HepG2 (cell line): ENCODE measurements around the gene VAV2. TPM values are rescaled to one million over a fixed set of nuclear protein-coding genes. Genes with fewer than 3 reads are reported as not detected.
A peak's percentile ranks its signal among the peaks of the same experiment; 100 is the strongest.

Source experiments
- CSRNP2 ChIP-seq: sonication (generic); formaldehyde crosslinking; conservative IDR thresholded peaks from 2 replicates; pipeline ENCODE4 v1.8.0; 2022; ENCODE audit warnings: low read depth, missing genetic modification reagents
- ISX ChIP-seq: sonication (generic); formaldehyde crosslinking; conservative IDR thresholded peaks from 2 replicates; pipeline ENCODE4 v1.5.0; 2020; ENCODE audit warnings: missing genetic modification reagents
- MXD4 ChIP-seq: IDR thresholded peaks from 2 replicates; pipeline ENCODE4 v1.6.1; 2016; ENCODE audit warnings: mild to moderate bottlenecking, missing biosample characterization, missing genetic modification reagents
- NFYC ChIP-seq: IDR thresholded peaks from 2 replicates; pipeline ENCODE4 v1.6.1; 2016; ENCODE audit warnings: missing genetic modification reagents, missing compliant biosample characterization
- PCBP1 ChIP-seq: fragments of 200-400 bp; formaldehyde crosslinking; IDR thresholded peaks from 2 replicates; pipeline ENCODE4 v1.6.1; 2017; ENCODE audit warnings: mild to moderate bottlenecking, low read depth, low read length, borderline replicate concordance
- PLSCR1 ChIP-seq: sonication (generic); formaldehyde crosslinking; IDR thresholded peaks from 2 replicates; pipeline ENCODE4 v1.5.0; 2020; ENCODE audit warnings: missing genetic modification reagents, mild to moderate bottlenecking, borderline replicate concordance
- SAP130 ChIP-seq: IDR thresholded peaks from 2 replicates; pipeline ENCODE4 v1.6.1; 2016; ENCODE audit warnings: low read depth
- SP140L ChIP-seq: sonication (generic); formaldehyde crosslinking; IDR thresholded peaks from 2 replicates; pipeline ENCODE4 v1.4.0; 2020; ENCODE audit warnings: missing genetic modification reagents, borderline replicate concordance
- SRY ChIP-seq: sonication (generic); formaldehyde crosslinking; IDR thresholded peaks from 2 replicates; pipeline ENCODE4 v1.8.0; 2022; ENCODE audit warnings: mild to moderate bottlenecking, missing genetic modification reagents
- TCF12 ChIP-seq, 2 experiments: fragments of 450-650 bp in 1 of 2; sonication (generic) in 1 of 2; formaldehyde crosslinking in 1 of 2; IDR thresholded peaks; 2 replicates each; pipeline versions ENCODE4 v1.6.1 to v1.8.0; 2017 to 2022; ENCODE audit warnings: antibody characterized with exemption in 1 of 2, mild to moderate bottlenecking in 1 of 2, missing genetic modification reagents in 1 of 2, moderate library complexity in 1 of 2
- XRCC5 ChIP-seq: fragments of 200-400 bp; formaldehyde crosslinking; optimal IDR thresholded peaks from 2 replicates; pipeline ENCODE3; 2017; ENCODE audit warnings: mild to moderate bottlenecking, low read length
- ZBTB8A ChIP-seq: sonication (generic); formaldehyde crosslinking; IDR thresholded peaks from 2 replicates; pipeline ENCODE4 v1.4.0; 2020; ENCODE audit warnings: mild to moderate bottlenecking, low read depth, missing genetic modification reagents, borderline replicate concordance
- ZEB1 ChIP-seq: IDR thresholded peaks from 2 replicates; pipeline ENCODE4 v1.6.1; 2012; ENCODE audit warnings: mild to moderate bottlenecking, low read depth, inconsistent platforms; ENCODE audit not compliant: insufficient replicate concordance
- ZNF160 ChIP-seq: sonication (generic); formaldehyde crosslinking; IDR thresholded peaks from 2 replicates; pipeline ENCODE4 v1.8.0; 2022; ENCODE audit warnings: mild to moderate bottlenecking, inconsistent platforms, missing genetic modification reagents
- ZNF558 ChIP-seq: sonication (generic); formaldehyde crosslinking; IDR thresholded peaks from 2 replicates; pipeline ENCODE4 v1.9.0; 2022; ENCODE audit warnings: mild to moderate bottlenecking, missing genetic modification reagents, borderline replicate concordance
- ZNF607 ChIP-seq: sonication (generic); formaldehyde crosslinking; IDR thresholded peaks from 2 replicates; pipeline ENCODE4 v1.5.1; 2020; ENCODE audit warnings: missing genetic modification reagents, mild to moderate bottlenecking, borderline replicate concordance
- ZNF691 ChIP-seq: sonication (generic); formaldehyde crosslinking; IDR thresholded peaks from 2 replicates; pipeline ENCODE4 v1.4.0; 2020; ENCODE audit warnings: missing genetic modification reagents, low read depth, mild to moderate bottlenecking, borderline replicate concordance
- ZNF766 ChIP-seq: sonication (generic); formaldehyde crosslinking; IDR thresholded peaks from 2 replicates; pipeline ENCODE4 v1.5.0; 2020; ENCODE audit warnings: missing genetic modification reagents, borderline replicate concordance
- polyA plus RNA-seq, 8 experiments: library from polyadenylated mRNA; depleted of rRNA in 3 of 8; stranded (reverse) in 7 of 8; unstranded in 1 of 8; fragments of >200 nt; fragmentation: Illumina TruSeq in 4 of 8; extraction: Trizol in 4 of 8; gene quantifications; 2 replicates each; pipeline versions ENCODE4 v1.2.1 to v1.2.3, GENCODE V29; 2011 to 2016; ENCODE audit warnings: low read depth in 4 of 8, missing spikeins in 1 of 8, mixed read lengths in 1 of 8; ENCODE audit not compliant: insufficient read depth in 1 of 8
- total RNA-seq, 5 experiments: library from RNA; depleted of rRNA; stranded (reverse); fragments of >200 nt; fragmentation: Illumina TruSeq; extraction: Trizol; gene quantifications; 2 replicates each; pipeline ENCODE4 v1.2.3, GENCODE V29; 2016; ENCODE audit warnings: low read depth in 1 of 5
- TF ChIP-seq, protein P1 (sequence below): sonication (generic); formaldehyde crosslinking; IDR thresholded peaks from 2 replicates; pipeline ENCODE4 v1.5.0; 2020; ENCODE audit warnings: missing genetic modification reagents
- TF ChIP-seq, protein P2 (sequence below): sonication (generic); formaldehyde crosslinking; IDR thresholded peaks from 2 replicates; pipeline ENCODE4 v1.4.0; 2020; ENCODE audit warnings: missing genetic modification reagents

The VAV2 gene
- total and polyA plus RNA-seq, 2 of the 13 experiments (the other 11 are each of a cell fraction or from before 2014, with no cell fraction given), result 22.5 to 22.9 TPM

DNA sequence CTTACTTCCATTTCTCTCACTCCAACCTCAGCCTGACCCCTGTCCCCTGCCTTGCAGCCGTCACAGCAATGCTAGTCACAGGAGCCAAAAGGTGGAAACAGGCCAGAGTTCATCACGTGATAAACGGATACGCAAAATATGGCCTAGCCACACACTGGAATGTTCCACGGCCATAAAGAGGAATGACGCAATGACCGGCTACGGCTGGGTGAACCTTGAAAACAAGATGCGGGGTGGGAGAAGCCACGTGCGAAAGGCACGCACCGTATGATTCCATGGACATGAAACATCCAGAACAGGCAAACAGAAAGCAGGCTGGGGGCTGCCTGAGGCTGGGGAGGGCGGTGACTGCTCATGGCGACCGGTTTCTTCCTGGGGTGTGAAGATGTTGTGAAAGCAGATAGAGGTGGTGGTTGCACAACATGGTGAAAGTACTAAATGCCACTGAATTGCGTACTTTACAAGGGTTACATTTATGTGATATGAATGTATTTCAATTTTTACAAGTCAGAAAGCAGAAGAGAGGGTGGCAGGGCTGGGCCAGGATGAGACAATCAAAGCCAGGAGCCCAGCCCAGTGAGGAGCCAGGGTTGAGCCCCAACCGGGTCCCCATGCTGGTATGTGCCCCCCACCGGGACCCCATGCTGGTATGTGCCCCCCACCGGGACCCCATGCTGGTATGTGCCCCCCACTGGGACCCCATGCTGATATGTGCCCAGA, 136.2 kb downstream of the VAV2 start (continued):
- TF ChIP-seq, protein P1, sequence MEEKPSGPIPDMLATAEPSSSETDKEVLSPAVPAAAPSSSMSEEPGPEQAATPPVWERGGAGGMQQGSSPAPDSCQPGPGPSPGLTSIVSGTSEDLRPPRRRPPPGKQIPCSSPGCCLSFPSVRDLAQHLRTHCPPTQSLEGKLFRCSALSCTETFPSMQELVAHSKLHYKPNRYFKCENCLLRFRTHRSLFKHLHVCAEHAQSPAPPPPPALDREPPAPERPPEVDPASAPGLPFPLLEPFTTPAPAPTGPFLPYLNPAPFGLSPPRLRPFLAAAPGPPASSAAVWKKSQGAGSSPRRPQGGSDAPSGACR (CRISPR knock-in tag), result no peak
- TF ChIP-seq ZBTB8A (CRISPR knock-in tag) (no peak), SAP130 (0 out of 2 replicates have a peak, but pooled peaks have one; percentile 27), ZNF160 (CRISPR knock-in tag) (no peak), SRY (no peak), ISX (CRISPR knock-in tag) (no peak), TCF12 (IDR thresholded peaks at IDR 0.05) (no peak), TCF12 (CRISPR knock-in tag; IDR thresholded peaks at IDR 0.05) (no peak), SP140L (CRISPR knock-in tag) (no peak), ZEB1 (no peak), MXD4 (CRISPR knock-in tag) (no peak), ZNF691 (CRISPR knock-in tag) (no peak), PCBP1 (no peak), ZNF558 (no peak), ZNF766 (CRISPR knock-in tag) (no peak), PLSCR1 (no peak), NFYC (CRISPR knock-in tag) (no peak), ZNF607 (CRISPR knock-in tag) (0 out of 2 replicates have a peak, but pooled peaks have one; percentile 17), CSRNP2 (CRISPR knock-in tag) (no peak), XRCC5 (no peak)
- TF ChIP-seq, protein P2, sequence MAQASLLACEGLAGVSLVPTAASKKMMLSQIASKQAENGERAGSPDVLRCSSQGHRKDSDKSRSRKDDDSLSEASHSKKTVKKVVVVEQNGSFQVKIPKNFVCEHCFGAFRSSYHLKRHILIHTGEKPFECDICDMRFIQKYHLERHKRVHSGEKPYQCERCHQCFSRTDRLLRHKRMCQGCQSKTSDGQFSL, result no peak
